ENCODE results near the gene PDS5A.
"Not testable (repeated sequence)": the region's sequence is repeated elsewhere in the genome, so short reads cannot be mapped to it uniquely, and the experiment has no call there.

PDS5A gene

DNA sequence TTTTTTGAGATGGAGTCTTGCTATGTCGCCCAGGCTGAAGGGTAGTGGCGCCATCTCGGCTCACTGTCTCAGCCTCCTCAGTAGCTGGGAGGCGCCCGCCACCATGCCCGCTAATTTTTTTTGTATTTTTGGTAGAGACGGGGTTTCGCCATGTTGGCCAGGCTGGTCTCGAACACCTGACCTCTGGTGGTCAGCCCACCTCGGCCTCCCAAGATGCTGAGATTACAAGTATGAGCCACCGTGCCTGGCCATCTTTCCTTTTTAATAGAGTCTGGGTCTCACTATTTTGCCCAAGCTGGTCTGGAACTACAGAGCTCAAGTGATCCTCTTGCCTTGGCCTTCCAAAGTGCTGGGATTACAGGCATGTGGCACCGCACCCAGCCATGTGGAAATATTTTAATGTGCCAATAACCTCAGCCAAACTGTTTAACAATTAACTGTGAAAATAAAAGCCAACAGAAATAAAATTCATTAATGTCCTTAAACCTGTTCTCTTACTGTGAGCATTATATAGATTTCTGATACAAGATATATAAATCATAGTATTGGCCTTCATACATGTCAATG, 16.3 kb downstream of the PDS5A start:
- H3K4me3 ChIP-seq (ENCODE audit: low read depth, low read length) = no peak overlapping the region

GRCh38 chr4:39950861-39951481, 26.7 kb downstream of the PDS5A start:
- H3K4me3 ChIP-seq (ENCODE audit: low read depth, low read length) = no peak overlapping the region

DNA sequence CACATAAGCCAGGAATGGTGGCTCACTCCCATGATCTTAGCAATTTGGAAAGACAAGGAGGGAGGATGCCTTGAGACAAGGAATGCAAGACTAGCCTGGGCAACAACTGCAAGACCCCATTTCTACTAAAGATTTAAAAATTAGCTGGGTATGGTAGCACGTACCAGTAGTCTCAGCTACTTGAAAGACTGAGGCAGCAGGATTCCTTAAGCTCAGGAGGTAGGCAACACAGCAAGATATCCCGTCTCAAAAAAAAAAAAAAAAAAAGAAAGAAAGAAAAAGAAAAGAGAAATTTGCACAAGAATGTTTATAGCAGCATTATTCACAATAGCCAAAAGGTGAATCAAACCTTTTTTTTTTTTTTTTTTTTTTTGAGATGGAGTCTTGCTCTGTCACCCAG, 29.7 kb downstream of the PDS5A start:
- no peak overlapping the region for H3K4me3 ChIP-seq (ENCODE audit: low read depth, low read length)

GRCh38 chr4:39947417-39947816, 30.3 kb downstream of the PDS5A start:
- no peak overlapping the region for H3K4me3 ChIP-seq (ENCODE audit: low read depth, low read length)

DNA sequence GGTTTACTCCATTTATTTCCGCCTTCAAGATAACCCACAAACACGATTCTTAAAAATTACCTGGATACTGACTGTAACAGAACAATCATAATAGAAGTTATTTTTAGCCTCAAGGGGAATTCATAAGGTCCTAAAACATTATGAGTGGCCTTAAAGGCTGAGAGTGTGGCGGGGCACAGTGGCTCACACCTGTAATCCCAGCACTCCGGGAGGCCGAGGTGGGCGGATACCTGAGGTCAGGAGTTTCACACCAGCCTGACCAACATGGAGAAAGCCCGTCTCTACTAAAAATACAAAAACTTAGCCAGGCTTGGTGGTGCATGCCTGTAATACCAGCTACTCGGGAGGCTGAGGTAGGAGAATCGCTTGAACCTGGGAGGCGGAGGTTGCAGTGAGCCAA, 33.5 kb downstream of the PDS5A start:
- not testable (repeated sequence) for H3K4me3 ChIP-seq (ENCODE audit: low read depth, low read length)

- no peak overlapping the region for H3K4me3 ChIP-seq (ENCODE audit: low read depth, low read length)
These were observed 35.2 kb downstream of the PDS5A start for GRCh38 chr4:39942507-39942906.

DNA sequence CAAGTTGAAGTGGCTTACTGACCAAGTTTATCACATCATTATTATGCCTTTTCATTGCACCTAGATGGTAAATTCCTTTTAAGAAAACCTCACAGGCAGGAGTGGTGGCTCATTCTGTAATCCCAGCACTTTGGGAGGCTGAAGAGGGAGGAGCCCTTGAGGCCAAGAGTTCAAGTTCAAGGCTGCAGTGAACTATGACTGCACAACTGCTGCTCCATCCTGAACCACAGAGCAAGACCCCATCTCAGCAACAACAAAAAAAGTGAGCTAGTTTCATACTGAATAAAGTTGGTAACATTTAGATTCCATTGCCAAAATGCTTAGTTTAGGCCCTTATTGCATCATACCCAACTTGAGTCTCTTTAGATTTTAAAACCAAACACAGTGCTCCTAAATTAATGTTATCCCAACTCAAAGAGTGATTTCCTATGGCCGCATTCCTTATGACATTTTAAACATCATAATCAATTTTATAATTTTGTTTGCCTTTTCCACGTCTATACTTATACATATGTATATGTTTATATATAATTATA, 36.0 kb downstream of the PDS5A start:
- H3K4me3 ChIP-seq (ENCODE audit: low read depth, low read length) = no peak overlapping the region

GRCh38 chr4:39937683-39938268, 39.9 kb downstream of the PDS5A start:
- H3K4me3 ChIP-seq (ENCODE audit: low read depth, low read length) = no peak overlapping the region

- H3K4me3 ChIP-seq (ENCODE audit: low read depth, low read length) = no peak overlapping the region
These were observed 40.9 kb downstream of the PDS5A start for GRCh38 chr4:39936565-39937418.

GRCh38 chr4:39933671-39934590, 43.8 kb downstream of the PDS5A start:
- no peak overlapping the region for H3K4me3 ChIP-seq (ENCODE audit: low read depth, low read length)

DNA sequence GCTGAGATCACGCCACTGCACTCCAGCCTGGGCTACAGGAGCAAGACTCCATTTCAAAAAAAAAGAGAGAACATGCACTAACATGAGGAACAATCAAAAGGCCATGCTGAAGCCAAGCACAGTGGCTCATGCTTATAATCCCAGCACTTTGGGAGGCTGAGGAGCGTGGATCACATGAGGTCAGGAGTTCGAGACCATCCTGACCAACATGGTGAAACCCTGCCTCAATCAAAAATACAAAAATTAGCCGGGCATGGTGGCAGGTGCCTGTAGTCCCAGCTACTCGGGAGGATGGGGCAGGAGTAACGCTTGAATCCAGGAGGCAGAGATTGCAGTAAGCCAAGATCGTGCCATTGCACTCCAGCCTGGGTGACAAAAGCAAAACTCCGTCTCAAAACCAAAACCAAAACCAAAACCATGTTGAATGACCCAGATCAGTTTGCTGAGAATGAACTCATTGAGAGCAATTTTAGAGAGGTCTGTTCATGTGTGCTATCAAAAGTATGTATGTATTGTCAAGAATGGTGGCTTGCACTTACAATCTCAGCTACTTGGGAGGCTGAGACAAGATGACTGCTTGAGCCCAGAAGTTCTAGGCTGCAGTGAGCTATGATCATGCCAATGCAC, 44.8 kb downstream of the PDS5A start:
- H3K4me3 ChIP-seq (ENCODE audit: low read depth, low read length) = no peak overlapping the region

- no peak overlapping the region for H3K4me3 ChIP-seq (ENCODE audit: low read depth, low read length)
These were observed 46.2 kb downstream of the PDS5A start for GRCh38 chr4:39931441-39931901.

GRCh38 chr4:39928538-39928937, 49.2 kb downstream of the PDS5A start:
- H3K4me3 ChIP-seq (ENCODE audit: low read depth, low read length) = no peak overlapping the region

GRCh38 chr4:39924014-39924413, 53.7 kb downstream of the PDS5A start:
- H3K4me3 ChIP-seq (ENCODE audit: low read depth, low read length) = no peak overlapping the region

DNA sequence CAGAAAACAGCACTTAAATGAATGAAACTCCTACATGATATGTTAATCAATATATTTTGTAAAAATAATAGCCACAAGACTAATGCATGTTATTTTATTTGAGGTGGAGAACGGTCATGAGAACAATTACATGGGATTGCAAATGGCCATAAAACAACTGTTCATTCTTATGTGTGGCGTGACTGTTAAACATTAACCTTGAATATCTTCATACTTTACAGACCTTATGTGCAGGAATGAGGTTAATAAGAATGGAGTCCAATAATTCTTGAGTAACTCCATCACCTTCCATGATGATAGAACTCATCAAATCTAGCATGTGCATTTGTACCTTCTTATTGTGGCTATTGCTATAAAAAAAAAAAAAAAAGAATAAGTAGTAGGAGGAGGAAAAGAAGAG, 55.3 kb downstream of the PDS5A start:
- H3K4me3 ChIP-seq (ENCODE audit: low read depth, low read length) = no peak overlapping the region

GRCh38 chr4:39913471-39913870, 64.2 kb downstream of the PDS5A start:
- no peak overlapping the region for H3K4me3 ChIP-seq (ENCODE audit: low read depth, low read length)

DNA sequence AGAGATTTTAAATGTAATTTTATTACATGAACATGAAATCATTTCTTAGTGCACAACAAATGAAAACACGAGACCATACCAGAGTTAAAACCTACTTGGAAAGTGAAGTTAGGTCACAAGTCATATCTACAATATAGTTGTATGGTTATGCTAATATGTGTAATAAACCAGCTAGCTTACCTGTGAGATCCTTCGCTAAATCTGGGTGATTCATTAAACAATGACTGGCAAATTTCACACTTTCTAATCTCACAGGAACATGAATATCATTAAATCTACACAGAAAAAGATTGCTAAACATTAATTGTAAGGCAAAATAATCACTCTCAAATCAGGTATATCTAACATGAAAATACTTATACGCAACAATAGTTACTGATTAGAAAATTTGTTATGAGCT, 67.6 kb downstream of the PDS5A start:
- H3K4me3 ChIP-seq (ENCODE audit: low read depth, low read length) = no peak overlapping the region

GRCh38 chr4:39908284-39908683, 69.4 kb downstream of the PDS5A start:
- no peak overlapping the region for H3K4me3 ChIP-seq (ENCODE audit: low read depth, low read length)

- H3K4me3 ChIP-seq (ENCODE audit: low read depth, low read length) = no peak overlapping the region
These were observed 72.1 kb downstream of the PDS5A start for GRCh38 chr4:39905656-39906055.

DNA sequence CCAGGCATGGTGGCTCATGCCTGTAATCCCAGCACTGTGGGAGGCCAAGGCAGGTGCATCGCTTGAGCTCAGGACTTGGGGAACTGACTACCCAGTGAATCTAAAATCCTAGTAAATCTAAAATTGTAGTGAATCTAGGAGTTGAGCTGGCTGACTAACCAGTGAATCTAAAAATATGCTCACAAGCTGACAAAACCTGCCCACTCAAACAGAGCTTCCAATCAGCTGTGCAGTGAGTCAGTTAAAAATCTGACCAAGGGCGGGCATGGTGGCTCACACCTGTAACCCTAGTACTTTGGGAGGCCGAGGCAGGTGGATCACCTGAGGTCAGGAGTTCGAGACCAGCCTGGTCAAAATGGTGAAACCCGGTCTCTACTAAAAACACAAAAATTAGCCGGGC, 72.7 kb downstream of the PDS5A start:
- H3K4me3 ChIP-seq (ENCODE audit: low read depth, low read length) = not testable (repeated sequence)
